ENCODE results near the gene PARD3. TPM values are rescaled to one million over a fixed set of nuclear protein-coding genes. Genes with fewer than 3 reads are reported as not detected.

PARD3 gene
- total RNA-seq, 2 donors from 2014 or later, result 32.0 to 61.9 TPM

DNA sequence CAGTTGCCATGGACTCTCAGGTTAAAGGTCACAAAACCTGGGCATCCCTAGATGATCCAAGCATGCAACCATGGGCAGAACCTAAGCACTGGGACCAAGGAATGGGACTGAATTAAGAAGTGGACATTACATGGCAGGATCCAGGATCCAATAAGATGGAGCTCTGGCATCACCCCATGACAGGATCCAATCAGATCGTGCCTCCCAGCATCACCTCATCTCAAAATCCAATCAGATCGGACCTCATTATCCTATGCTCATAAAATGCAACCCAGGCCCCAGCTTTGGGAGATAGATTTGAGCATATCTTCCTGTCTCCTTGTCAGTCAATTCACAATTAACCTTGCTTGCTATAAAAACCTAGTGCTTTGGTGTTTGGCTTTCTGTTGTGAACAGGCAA is 616.1 kb downstream of the PARD3 start:
- Histone ChIP-seq H3K36me3 (no peaks in the 10 kb centered on the region), H3K27me3 (replicated peaks; ENCODE audit: insufficient read depth) (no peaks in the 10 kb centered on the region), H3K4me1 (replicated peaks) (no peaks in the 10 kb centered on the region), H3K4me3 (no peak overlapping the region), H3K9me3 (no peaks in the 10 kb centered on the region), H3K27ac (no peak overlapping the region)
- no peak for TF ChIP-seq CTCF (IDR thresholded peaks at IDR 0.05)
- no peak for TF ChIP-seq POLR2A (IDR thresholded peaks at IDR 0.05)
- TF ChIP-seq POLR2AphosphoS5 (IDR thresholded peaks at IDR 0.05), result no peak
- no peak for DNase-seq (ENCODE audit: low spot score)
- intact Hi-C loops (cut with DNase I), result no loop called here
- WGBS, result 95% methylated on average over 2 of the region's 2 CpGs

GRCh38 chr10:34196058-34196433 is 619.0 kb downstream of the PARD3 start:
- H3K9me3 ChIP-seq, result no peaks in the 10 kb centered on the region
- no peak for DNase-seq (ENCODE audit: low spot score)
- intact Hi-C loops (cut with DNase I), result no loop called here

DNA sequence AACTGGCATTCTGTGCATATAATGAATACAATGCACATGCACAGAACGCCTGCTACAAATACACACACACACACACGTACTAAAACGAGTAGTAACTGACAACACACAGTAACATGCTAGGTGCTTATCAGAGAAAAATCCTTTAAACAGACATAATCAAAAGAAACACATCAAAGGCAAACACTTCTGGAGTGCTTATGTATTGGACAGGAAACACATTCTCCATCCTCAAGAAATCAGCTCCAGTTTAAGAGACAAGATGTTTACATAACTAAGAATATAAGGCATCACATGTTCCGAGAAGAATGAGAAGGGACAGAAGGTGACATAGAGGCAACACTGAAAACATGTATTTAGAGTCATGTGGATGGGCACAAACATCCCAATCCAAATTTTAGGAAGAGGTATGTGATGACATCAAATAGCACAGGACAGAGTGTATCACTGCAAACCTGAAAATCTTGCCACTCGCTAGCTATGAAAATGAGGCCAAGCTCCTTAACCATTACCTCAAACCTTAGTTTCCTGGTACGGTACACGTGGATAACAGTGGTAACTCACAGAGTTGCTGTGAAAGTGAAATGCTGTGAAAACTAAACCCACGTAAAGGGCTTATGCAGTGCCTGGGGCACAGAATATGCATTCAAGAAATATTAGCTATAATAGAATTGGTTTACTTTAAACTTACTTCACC is 619.6 kb downstream of the PARD3 start:
- WGBS, result 38% methylated on average over 8 of the region's 8 CpGs
- DNase-seq (ENCODE audit: low spot score), result no peak
- Histone ChIP-seq H3K4me3 (no peak overlapping the region), H3K36me3 (no peaks in the 10 kb centered on the region), H3K27ac (no peak overlapping the region), H3K4me1 (replicated peaks) (no peaks in the 10 kb centered on the region), H3K27me3 (replicated peaks; ENCODE audit: insufficient read depth) (no peaks in the 10 kb centered on the region), H3K9me3 (no peaks in the 10 kb centered on the region)
- intact Hi-C loops (cut with DNase I), result no loop called here
- TF ChIP-seq POLR2AphosphoS5 (IDR thresholded peaks at IDR 0.05) (peak; percentile 28), CTCF (IDR thresholded peaks at IDR 0.05) (no peak), POLR2A (IDR thresholded peaks at IDR 0.05) (no peak)

More at GRCh38 chr10:34196058-34196433, 619.0 kb downstream of the PARD3 start:
- over 99% methylated on average over 3 of the region's 3 CpGs for WGBS
- Histone ChIP-seq H3K4me1 (replicated peaks) (no peaks in the 10 kb centered on the region), H3K27ac (no peak overlapping the region), H3K4me3 (no peak overlapping the region), H3K27me3 (replicated peaks; ENCODE audit: insufficient read depth) (no peaks in the 10 kb centered on the region), H3K36me3 (no peaks in the 10 kb centered on the region)
- TF ChIP-seq POLR2AphosphoS5 (IDR thresholded peaks at IDR 0.05), result no peak
- TF ChIP-seq POLR2A (IDR thresholded peaks at IDR 0.05), result no peak
- no peak for TF ChIP-seq CTCF (IDR thresholded peaks at IDR 0.05)

GRCh38 chr10:34193931-34194626 is 621.0 kb downstream of the PARD3 start:
- Histone ChIP-seq H3K36me3 (no peaks in the 10 kb centered on the region), H3K27me3 (replicated peaks; ENCODE audit: insufficient read depth) (no peaks in the 10 kb centered on the region), H3K27ac (no peak overlapping the region), H3K4me3 (no peak overlapping the region), H3K4me1 (replicated peaks) (no peaks in the 10 kb centered on the region), H3K9me3 (no peaks in the 10 kb centered on the region)
- intact Hi-C loops (cut with DNase I), result no loop called here
- 58% methylated on average over 7 of the region's 7 CpGs for WGBS
- TF ChIP-seq CTCF (IDR thresholded peaks at IDR 0.05) (no peak), POLR2AphosphoS5 (IDR thresholded peaks at IDR 0.05) (no peak), POLR2A (IDR thresholded peaks at IDR 0.05) (no peak)
- DNase-seq (ENCODE audit: low spot score), result no peak

DNA sequence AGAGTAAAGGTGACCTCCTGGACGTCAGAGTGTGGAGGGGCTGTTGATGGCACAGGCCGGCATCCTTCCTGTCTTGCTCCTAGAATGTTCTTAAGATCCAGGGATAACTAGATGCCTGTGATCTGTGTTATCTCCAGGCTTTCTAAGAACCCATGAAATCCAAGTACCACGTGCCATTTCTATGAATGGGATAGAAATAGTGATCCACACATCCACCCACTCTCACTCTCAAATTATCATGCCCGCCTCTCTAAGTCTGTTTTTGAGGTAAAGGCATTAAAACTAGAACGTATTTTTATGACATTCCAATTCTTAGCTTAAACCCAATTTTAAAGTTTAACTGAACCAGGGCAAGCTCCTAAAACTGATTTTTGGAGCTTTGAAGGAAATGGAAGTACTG is 622.5 kb downstream of the PARD3 start:
- Histone ChIP-seq H3K36me3 (no peaks in the 10 kb centered on the region), H3K9me3 (no peaks in the 10 kb centered on the region), H3K27ac (no peak overlapping the region), H3K4me1 (replicated peaks) (no peaks in the 10 kb centered on the region), H3K4me3 (no peak overlapping the region), H3K27me3 (replicated peaks; ENCODE audit: insufficient read depth) (no peaks in the 10 kb centered on the region)
- no peak for TF ChIP-seq POLR2A (IDR thresholded peaks at IDR 0.05)
- no peak for TF ChIP-seq CTCF (IDR thresholded peaks at IDR 0.05)
- no peak for TF ChIP-seq POLR2AphosphoS5 (IDR thresholded peaks at IDR 0.05)
- 91% methylated on average over 5 of the region's 5 CpGs for WGBS
- intact Hi-C loops (cut with DNase I), result no loop called here
- no peak for DNase-seq (ENCODE audit: low spot score)
